ENCODE data around the gene DCLK2. TPM values are rescaled to one million over a fixed set of nuclear protein-coding genes. Genes with fewer than 3 reads are reported as not detected.

Gene DCLK2
- total RNA-seq, 1 donor from 2014 or later = 34.2 TPM

DNA sequence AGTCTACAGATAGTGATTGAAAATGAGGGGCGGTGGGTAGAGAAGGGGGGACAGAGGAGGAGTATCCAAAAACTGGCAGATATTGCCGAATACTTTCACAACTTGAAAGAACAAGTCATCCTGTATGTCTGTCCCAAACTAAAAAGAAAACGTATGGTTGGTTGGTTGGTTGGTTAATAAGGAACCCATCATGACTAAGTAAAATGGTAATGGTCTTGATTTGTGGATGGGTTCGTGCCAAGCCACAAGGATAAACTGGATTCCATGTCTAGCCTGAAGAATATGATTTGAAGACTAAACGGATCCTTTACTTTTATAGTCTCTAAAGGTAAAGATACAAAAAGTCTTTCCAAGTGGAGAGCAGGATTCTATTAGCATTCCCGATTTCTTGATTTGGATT lies 208.4 kb downstream of the DCLK2 start:
- DNase-seq (ENCODE audit: low spot score in 2 of 2) = no peak
- intact Hi-C loops (cut with DNase I) = no loop called here
- no peak overlapping the region for H3K4me3 ChIP-seq
- TF ChIP-seq CTCF (IDR thresholded peaks at IDR 0.05) = no peak
- H3K27ac ChIP-seq = no peak overlapping the region
- H3K27me3 ChIP-seq = no peaks in the 10 kb centered on the region
- H3K4me1 ChIP-seq = no peaks in the 10 kb centered on the region
- no peaks in the 10 kb centered on the region for H3K9me3 ChIP-seq
- no peaks in the 10 kb centered on the region for H3K36me3 ChIP-seq

- Histone ChIP-seq H3K27ac (no peak overlapping the region), H3K9me3 (no peaks in the 10 kb centered on the region), H3K27me3 (no peaks in the 10 kb centered on the region), H3K4me1 (no peaks in the 10 kb centered on the region), H3K4me3 (no peak overlapping the region), H3K36me3 (no peaks in the 10 kb centered on the region)
- intact Hi-C loops (cut with DNase I) = no loop called here
- TF ChIP-seq CTCF (IDR thresholded peaks at IDR 0.05) = no peak
- no peak for DNase-seq (ENCODE audit: low spot score in 2 of 2)
These were observed 211.0 kb downstream of the DCLK2 start for GRCh38 chr4:150289198-150289597.

DNA sequence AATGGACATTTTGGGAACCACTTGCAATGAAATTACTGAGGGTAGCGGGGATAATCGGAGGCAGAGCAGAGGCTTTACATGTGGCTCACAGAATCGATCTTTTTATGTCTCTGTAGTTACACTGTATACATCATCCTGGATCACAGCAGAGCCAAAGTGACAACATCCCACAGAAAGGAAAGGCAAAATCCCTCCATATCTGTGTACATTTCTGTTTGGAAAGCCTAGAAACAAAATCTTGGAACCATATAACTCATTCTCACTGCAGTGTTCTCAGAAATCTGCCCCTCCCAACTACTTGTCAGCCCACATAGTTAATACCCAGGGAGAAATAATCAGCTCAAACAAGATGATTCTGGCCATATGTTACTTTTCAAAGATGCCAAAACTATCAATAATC lies 211.6 kb downstream of the DCLK2 start:
- Histone ChIP-seq H3K9me3 (no peaks in the 10 kb centered on the region), H3K36me3 (no peaks in the 10 kb centered on the region), H3K27me3 (no peaks in the 10 kb centered on the region), H3K4me3 (no peak overlapping the region), H3K27ac (no peak overlapping the region), H3K4me1 (no peaks in the 10 kb centered on the region)
- no peak for TF ChIP-seq CTCF (IDR thresholded peaks at IDR 0.05)
- intact Hi-C loops (cut with DNase I) = no loop called here
- no peak for DNase-seq (ENCODE audit: low spot score in 2 of 2)

DNA sequence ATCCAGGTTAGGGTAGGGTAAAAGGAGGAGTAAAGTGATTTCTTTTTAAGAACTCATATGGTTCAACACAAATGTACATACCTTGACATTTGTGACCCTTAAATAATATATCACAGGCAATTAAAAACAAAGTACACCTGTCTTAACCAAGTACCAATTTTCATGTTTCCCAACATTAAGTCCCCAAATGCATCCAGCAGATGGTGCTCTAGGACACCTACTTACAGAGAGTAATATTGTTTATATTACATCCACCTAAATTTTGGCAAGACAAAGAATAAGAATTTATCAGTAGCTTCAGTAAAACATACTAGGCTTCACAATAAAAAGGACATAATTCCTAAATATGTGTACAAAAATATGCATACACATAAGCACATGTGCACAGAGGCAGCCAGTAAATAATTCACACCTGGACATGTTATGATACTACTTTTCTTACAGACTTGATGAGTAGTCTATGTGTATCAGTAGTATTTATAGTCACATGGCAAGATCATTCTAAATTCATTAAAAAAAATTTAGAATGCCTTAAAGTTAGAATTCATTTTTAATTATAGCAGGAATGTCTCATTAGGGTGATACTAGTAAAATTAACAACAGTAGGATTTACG lies 219.7 kb downstream of the DCLK2 start:
- no peak overlapping the region for H3K4me3 ChIP-seq
- no peaks in the 10 kb centered on the region for H3K36me3 ChIP-seq
- no peaks in the 10 kb centered on the region for H3K4me1 ChIP-seq
- H3K9me3 ChIP-seq = no peaks in the 10 kb centered on the region
- H3K27ac ChIP-seq = no peak overlapping the region
- DNase-seq (ENCODE audit: low spot score in 2 of 2) = no peak
- no peaks in the 10 kb centered on the region for H3K27me3 ChIP-seq
- peak; percentile 19 to 70 (median 47) for TF ChIP-seq CTCF (IDR thresholded peaks at IDR 0.05)
- intact Hi-C loops (cut with DNase I) = loop anchor here (1.0 to 5.0 kb wide), 2 partner anchors 284 to 569 kb away; partner anchors contain the start of gene MAB21L2

DNA sequence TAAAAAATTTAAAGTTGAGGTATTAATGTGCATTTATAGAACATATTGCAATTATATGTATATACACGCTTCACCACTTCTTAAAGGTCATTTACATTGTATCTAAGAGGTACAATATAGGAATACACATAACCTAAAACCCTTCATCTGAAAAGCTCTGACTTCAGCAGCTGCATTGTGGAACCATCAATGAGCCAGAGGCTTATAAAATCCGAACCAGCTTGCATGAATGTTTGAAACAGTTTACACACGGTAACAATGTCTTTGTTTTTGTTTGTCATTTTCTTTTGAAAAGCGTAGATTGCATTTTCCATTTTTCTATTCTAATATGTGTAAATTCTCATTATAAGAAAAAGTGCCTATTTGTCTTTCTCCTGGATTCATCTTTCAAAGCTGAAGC lies 221.6 kb downstream of the DCLK2 start:
- DNase-seq (ENCODE audit: low spot score in 2 of 2) = no peak
- Histone ChIP-seq H3K27ac (no peak overlapping the region), H3K9me3 (no peaks in the 10 kb centered on the region), H3K27me3 (no peaks in the 10 kb centered on the region), H3K4me1 (no peaks in the 10 kb centered on the region), H3K4me3 (no peak overlapping the region), H3K36me3 (no peaks in the 10 kb centered on the region)
- TF ChIP-seq CTCF (IDR thresholded peaks at IDR 0.05) = no peak
- intact Hi-C loops (cut with DNase I) = loop anchor here (5.0 to 10.0 kb wide), 2 partner anchors 215 to 282 kb away; partner anchors contain the start of gene MAB21L2
